Peyer's patch (tissue), 4 donors: ENCODE measurements around the gene HDAC1. TPM values are rescaled to one million over a fixed set of nuclear protein-coding genes. Genes with fewer than 3 reads are reported as not detected.
"Not testable (repeated sequence)": the region's sequence is repeated elsewhere in the genome, so short reads cannot be mapped to it uniquely, and the experiment has no call there.

Experiments used
- DNase-seq, 3 donors: peaks; one replicate each; pipeline ENCODE4 v3.0.0-alpha.2; 2017 to 2019
- H3K27ac ChIP-seq, 4 donors: fragments of 200-600 bp; sonication (generic); one replicate each; pipeline ENCODE4 v1.5.1; 2016 to 2019
- H3K27me3 ChIP-seq, 2 donors: fragments of 200-600 bp; sonication (generic); one replicate each; pipeline ENCODE4 v1.5.1; 2019
- H3K36me3 ChIP-seq, 3 donors: fragments of 200-600 bp; sonication (generic); one replicate each; pipeline ENCODE4 v1.5.1; 2016 to 2019
- H3K4me1 ChIP-seq, 4 donors: fragments of 200-600 bp; sonication (generic); one replicate each; pipeline ENCODE4 v1.5.1; 2016 to 2019
- H3K4me3 ChIP-seq, 4 donors: fragments of 200-600 bp; sonication (generic); 1 replicate in 3 of 4; 2 replicates in 1 of 4; pipeline ENCODE4 v1.5.1; 2016 to 2019; ENCODE audit warnings: mild to moderate bottlenecking in 1 of 4
- H3K9me3 ChIP-seq, 4 donors: fragments of 200-600 bp; sonication (generic); one replicate each; pipeline ENCODE4 v1.5.1; 2016 to 2019; ENCODE audit warnings: mild to moderate bottlenecking in 1 of 4
- POLR2A ChIP-seq, 2 donors: fragments of 450-650 bp; IDR thresholded peaks; one replicate each; pipeline ENCODE4 v1.5.1; 2017; ENCODE audit warnings: antibody characterized with exemption in 2 of 2, mild to moderate bottlenecking in 2 of 2, moderate library complexity in 2 of 2
- total RNA-seq, 4 donors: library from RNA; depleted of rRNA; stranded (reverse); fragments of >200 nt; gene quantifications; one replicate each; pipeline ENCODE4 v1.1.0, GENCODE V29; 2016
- TF ChIP-seq, protein P1 (sequence below), 6 experiments: fragments of 450-650 bp in 4 of 6; fragments of 200-600 bp in 2 of 6; sonication (generic) in 1 of 6; IDR thresholded peaks; one replicate each; pipeline ENCODE4 v1.5.1; 2017 to 2019; ENCODE audit warnings: antibody characterized with exemption in 6 of 6, mild to moderate bottlenecking in 3 of 6, moderate library complexity in 1 of 6

HDAC1 gene
- total RNA-seq, 4 donors from 2014 or later: 93.0 to 147 (median 122) TPM

DNA sequence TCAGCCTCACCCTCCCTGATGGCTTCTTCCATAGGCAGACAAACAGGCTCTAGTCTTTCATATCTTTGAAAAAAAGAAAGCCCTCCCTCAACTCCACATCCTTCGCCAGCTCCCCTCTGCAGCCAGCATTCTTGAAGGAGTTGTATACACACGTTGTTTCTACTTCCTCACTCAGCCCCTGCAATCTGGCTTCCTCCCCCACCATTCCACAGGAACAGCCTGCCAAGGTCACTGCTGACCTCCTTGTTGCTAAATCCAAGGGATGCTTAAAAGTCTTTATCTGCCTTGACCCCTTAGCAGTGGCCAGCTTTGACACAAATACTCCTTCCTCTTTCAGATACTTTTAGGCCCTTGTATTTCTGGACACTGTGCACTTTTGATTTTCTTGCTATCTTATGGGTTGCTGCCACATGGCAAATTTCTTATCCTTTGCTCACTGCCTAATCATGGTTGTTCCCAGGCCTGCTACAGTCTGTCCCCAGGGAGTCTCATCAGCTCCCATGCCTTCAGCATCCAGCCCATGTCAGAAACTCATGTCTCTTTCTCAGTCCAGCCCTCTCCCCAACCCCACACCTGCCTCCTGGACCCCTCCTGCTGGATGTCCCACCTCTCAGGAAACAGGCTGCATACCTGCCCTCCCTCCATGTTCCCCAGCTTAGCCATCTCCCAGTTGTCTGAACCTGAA lies 62.1 kb downstream of the HDAC1 start:
- H3K9me3 ChIP-seq: no peaks in the 10 kb centered on the region
- no peaks in the 10 kb centered on the region for H3K36me3 ChIP-seq
- no peak overlapping the region for H3K4me3 ChIP-seq
- no peaks in the 10 kb centered on the region for H3K27me3 ChIP-seq
- H3K4me1 ChIP-seq: peaks cover 0 to 22% (median 0%) of the 10 kb centered on the region in 4 donors
- TF ChIP-seq POLR2A (IDR thresholded peaks at IDR 0.05): no peak
- TF ChIP-seq, protein P1, sequence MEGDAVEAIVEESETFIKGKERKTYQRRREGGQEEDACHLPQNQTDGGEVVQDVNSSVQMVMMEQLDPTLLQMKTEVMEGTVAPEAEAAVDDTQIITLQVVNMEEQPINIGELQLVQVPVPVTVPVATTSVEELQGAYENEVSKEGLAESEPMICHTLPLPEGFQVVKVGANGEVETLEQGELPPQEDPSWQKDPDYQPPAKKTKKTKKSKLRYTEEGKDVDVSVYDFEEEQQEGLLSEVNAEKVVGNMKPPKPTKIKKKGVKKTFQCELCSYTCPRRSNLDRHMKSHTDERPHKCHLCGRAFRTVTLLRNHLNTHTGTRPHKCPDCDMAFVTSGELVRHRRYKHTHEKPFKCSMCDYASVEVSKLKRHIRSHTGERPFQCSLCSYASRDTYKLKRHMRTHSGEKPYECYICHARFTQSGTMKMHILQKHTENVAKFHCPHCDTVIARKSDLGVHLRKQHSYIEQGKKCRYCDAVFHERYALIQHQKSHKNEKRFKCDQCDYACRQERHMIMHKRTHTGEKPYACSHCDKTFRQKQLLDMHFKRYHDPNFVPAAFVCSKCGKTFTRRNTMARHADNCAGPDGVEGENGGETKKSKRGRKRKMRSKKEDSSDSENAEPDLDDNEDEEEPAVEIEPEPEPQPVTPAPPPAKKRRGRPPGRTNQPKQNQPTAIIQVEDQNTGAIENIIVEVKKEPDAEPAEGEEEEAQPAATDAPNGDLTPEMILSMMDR (IDR thresholded peaks at IDR 0.05): no peak
- peak overlapping the region in 2 of 4 donors; percentile 8 to 22 for H3K27ac ChIP-seq
- peak in 1 of 3 donors; percentile 59 for DNase-seq

DNA sequence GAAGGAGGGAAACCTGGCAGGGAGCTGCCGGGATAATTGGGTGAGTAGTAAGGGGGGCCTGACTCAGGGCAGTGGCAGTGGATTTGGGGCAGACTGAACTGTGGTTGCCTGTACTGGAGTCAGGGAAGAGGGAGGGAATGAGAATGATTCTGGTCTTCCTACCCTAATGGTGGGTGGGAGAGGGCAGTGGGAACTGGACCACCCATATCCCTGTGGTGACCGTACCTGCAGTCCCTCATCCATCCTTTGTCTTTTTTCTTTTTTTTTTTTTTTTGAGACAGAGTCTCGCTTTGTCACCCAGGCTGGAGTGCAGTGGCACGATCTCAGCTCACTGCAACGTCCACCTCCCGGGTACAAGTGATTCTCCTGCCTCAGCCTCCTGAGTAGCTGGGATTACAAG lies 63.9 kb downstream of the HDAC1 start:
- not testable (repeated sequence) for H3K27me3 ChIP-seq, H3K36me3 ChIP-seq, H3K4me3 ChIP-seq, DNase-seq, H3K9me3 ChIP-seq, H3K27ac ChIP-seq
- peaks cover 0 to 22% (median 0%) of the 10 kb centered on the region in 4 donors for H3K4me1 ChIP-seq

DNA sequence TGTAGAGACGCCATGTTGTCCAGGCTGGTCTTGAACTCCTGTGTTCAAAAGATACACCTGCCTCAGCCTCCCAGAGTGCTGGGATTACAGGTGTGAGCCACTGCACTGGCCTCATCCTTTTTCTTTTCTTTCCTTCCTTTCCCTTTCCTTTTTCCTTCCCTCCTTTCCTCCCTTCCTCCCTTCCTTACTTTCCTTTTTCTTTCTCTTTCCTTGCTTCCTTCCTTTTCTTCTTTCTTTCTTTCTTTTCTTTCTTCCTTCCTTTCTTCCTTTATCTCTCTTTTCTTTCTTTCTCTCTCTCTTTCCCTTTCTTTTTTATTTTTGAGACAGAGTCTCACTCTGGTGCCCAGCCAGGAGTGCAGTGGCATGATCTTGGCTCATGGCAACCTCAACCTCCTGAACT lies 64.6 kb downstream of the HDAC1 start:
- Histone ChIP-seq H3K27ac (no peak overlapping the region), H3K27me3 (no peaks in the 10 kb centered on the region), H3K4me3 (no peak overlapping the region), H3K4me1 (peaks cover 0 to 25% (median 2%) of the 10 kb centered on the region in 4 donors), H3K36me3 (no peaks in the 10 kb centered on the region), H3K9me3 (no peaks in the 10 kb centered on the region)
- DNase-seq: no peak
- TF ChIP-seq, protein P1 (IDR thresholded peaks at IDR 0.05): no peak
- no peak for TF ChIP-seq POLR2A (IDR thresholded peaks at IDR 0.05)

DNA sequence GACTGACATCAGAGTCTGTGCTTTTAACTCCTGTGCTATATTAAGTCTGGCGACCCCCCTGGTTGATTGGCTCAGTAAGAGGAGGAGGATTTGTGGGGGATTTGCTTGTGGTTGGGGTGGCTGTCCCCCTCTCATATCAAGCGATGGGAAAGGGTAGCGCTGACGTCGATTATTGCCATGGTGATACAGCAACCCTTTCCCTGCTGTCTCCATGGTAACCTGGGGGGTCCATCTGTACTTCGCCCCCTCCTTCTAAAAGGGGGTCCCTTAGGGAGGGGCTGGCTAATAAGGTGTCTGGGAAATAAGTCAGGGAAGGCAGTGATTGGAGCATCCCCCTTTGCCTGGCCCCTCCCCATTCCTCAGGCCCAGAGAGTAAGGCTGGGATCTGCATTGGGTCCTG lies 65.7 kb downstream of the HDAC1 start:
- TF ChIP-seq, protein P1 (IDR thresholded peaks at IDR 0.05): no peak
- no peak for TF ChIP-seq POLR2A (IDR thresholded peaks at IDR 0.05)
- Histone ChIP-seq H3K4me1 (peaks cover 0 to 27% (median 5%) of the 10 kb centered on the region in 4 donors), H3K27ac (no peak overlapping the region), H3K9me3 (no peaks in the 10 kb centered on the region), H3K4me3 (no peak overlapping the region), H3K27me3 (no peaks in the 10 kb centered on the region), H3K36me3 (no peaks in the 10 kb centered on the region)
- no peak for DNase-seq

DNA sequence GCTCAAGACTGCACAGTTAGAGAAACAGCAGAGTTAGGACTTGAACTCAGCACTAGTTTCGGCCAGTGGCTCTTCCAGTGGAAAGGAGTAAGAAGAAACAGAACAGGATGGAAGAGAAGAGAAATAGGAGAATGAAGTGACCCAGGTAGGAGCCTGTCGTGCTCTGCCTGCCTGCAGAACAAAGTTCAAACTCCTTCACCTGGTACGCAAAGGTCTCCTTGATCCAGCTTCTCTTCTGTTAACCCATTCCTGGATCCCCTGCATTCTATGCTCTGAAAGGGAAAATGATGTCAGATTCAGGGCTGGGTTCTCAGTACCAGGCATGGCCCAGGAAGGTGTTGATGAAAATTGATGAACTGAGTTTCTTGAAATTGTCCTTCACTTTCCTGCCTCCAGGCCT lies 66.6 kb downstream of the HDAC1 start:
- peaks cover 0 to 23% (median 5%) of the 10 kb centered on the region in 4 donors for H3K4me1 ChIP-seq
- DNase-seq: no peak
- no peaks in the 10 kb centered on the region for H3K9me3 ChIP-seq
- peaks cover 0 to 3% (median 0%) of the 10 kb centered on the region in 3 donors for H3K36me3 ChIP-seq
- no peaks in the 10 kb centered on the region for H3K27me3 ChIP-seq
- TF ChIP-seq POLR2A (IDR thresholded peaks at IDR 0.05): no peak
- TF ChIP-seq, protein P1 (IDR thresholded peaks at IDR 0.05): no peak
- no peak overlapping the region for H3K4me3 ChIP-seq
- H3K27ac ChIP-seq: peak overlapping the region in 1 of 4 donors; percentile 3

DNA sequence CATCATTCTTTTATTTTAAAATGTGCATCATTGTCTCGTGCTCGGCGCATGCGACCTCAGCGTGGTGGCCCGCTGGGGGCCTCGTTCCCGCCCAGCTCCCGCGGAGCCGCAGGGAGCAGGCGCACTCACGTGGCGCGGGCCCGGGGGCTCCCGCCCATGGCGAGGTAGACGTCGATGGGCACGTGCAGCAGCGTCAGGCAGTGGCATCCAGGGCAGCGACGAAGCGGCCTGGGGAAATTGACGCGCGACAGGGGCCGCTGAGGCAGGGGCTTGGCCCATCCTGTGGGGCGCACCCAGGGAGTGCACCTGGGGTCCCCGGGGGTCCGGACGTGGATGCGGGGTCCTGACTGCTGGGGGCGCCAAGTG lies 69.4 kb downstream of the HDAC1 start:
- no peak overlapping the region for H3K27ac ChIP-seq
- peak overlapping the region; percentile 19 to 54 (median 46) for H3K4me3 ChIP-seq
- no peak for DNase-seq

More for the DNA sequence above, 69.4 kb downstream of the HDAC1 start:
- peaks cover 0 to 18% (median 5%) of the 10 kb centered on the region in 4 donors for H3K4me1 ChIP-seq
- no peaks in the 10 kb centered on the region for H3K27me3 ChIP-seq
- H3K9me3 ChIP-seq: no peaks in the 10 kb centered on the region
- TF ChIP-seq POLR2A (IDR thresholded peaks at IDR 0.05): no peak
- TF ChIP-seq, protein P1 (IDR thresholded peaks at IDR 0.05): no peak
- peaks cover 0 to 25% (median 0%) of the 10 kb centered on the region in 3 donors for H3K36me3 ChIP-seq
